Limb (tissue), 2 donors: ENCODE measurements around the gene PSD4.
A peak's percentile ranks its signal among the peaks of the same experiment; 100 is the strongest.

Experiments used
- DNase-seq, 2 donors: peaks; one replicate each; pipeline ENCODE4 v3.0.0-alpha.2; 2016; ENCODE audit errors: extremely low spot score in 2 of 2

The PSD4 gene

GRCh38 chr2:113203901-113204519 lies 30.2 kb downstream of the PSD4 start:
- peak; percentile 49 to 82 for DNase-seq

DNA sequence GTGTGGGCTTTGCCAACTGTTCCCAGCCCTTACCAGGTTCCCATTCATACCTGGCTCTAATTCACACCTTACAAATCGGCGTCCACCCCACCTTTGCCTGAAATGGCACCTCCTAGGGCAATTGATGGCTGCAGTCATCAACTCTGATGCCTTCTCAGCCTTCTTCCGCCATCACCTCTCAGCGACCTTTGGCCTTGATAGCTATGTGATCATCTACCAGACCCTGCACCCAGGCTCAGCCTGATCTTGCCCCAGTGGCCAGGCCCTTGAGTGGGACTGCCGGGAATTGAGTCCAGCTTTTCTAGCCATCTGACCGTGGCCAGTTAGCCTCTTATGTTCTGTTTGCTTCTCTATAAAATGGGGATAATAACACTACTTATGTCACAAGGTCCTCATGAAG lies 32.5 kb downstream of the PSD4 start:
- no peak for DNase-seq

GRCh38 chr2:113207021-113207420 lies 33.2 kb downstream of the PSD4 start:
- no peak for DNase-seq

DNA sequence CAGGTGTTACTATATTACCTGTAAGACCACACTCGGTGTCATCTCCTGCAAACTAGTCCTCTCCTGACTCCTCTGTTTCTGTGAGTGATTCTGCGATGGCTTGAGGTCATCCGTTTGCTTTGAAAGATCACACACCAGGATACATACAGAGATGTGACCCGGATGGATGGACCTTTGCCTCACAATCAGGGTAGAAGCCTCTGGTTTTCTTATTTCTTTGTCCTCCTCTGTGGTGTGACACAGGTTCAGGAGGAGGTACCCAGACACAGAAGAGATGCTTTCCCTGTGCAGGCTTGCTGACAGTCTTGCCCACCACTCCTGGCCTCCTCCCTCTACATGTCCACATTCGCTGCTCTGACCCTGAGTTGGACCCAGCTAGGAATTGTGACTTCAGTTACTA lies 34.6 kb downstream of the PSD4 start:
- no peak for DNase-seq

GRCh38 chr2:113209011-113209645 lies 35.4 kb downstream of the PSD4 start:
- DNase-seq, result no peak

DNA sequence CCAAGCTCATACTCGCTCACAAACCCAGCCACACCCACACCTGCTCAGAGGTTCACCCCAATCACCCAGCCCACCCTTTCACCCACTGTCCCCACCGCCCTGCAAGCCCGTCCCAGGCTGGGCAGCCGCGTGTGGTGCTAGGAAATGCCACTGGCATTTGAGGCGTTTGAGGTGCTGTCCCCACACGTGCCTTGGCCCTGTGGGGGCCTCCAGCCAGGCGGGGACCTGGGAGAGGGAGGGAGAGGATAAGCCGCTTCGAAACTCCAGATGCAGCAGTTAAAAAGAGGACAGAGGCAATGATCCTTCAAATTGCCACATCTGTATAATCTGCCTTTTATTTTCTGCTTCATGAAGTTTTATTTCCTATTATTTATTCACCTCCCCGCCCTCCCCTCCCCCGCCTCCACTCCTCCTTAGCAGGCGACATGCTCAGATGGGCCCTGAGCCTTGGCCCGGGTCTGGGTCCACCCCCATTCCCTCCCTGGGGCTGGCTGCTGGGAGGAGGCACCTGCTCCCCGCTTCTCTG lies 35.9 kb downstream of the PSD4 start:
- DNase-seq, result no peak

DNA sequence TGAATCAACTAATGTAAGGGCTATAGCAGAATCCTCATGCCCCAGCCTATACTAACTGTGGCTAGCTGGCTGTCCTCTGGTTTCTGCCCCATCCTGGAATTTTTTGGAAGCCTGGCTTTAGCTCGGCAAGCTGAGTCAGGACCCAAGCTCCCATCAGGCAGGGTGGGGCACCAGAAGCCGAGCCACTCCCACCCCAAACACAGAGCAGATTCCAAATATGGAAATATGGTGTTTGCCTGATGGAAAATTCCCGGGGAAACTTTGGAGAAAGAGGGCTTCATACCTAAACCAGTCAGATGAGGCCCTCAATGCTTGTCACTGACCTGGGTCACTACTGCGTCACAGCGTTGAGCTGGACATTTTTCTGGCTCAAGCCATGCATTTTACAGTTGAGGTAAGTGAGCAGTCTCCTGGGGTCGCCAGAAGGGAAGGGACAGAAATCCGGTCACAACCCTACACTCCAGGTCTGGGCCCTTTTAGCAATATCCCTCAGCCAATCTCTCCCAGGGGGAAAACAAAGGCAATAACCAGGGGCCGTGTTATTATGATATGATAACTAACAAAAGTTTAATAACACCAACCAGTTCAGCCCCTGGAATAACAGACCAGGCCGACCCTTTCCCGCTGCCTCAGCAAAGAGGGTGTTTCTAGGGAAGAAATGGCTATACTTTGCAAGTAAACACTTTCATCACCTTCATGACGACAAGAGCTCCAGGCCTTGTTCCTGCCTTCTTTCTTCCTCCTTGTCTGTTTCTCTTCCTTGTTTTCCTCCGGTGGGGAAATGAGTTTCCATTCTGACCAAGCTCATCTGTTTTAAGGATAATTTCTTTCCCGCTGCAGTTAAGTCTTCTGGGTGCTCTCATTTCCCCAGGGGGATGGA lies 37.7 kb downstream of the PSD4 start:
- no peak for DNase-seq

GRCh38 chr2:113212245-113213060 lies 38.7 kb downstream of the PSD4 start:
- DNase-seq, result peak in 1 of 2 donors; percentile 76

GRCh38 chr2:113213061-113213930 lies 39.5 kb downstream of the PSD4 start:
- DNase-seq, result no peak

GRCh38 chr2:113214141-113214540 lies 40.4 kb downstream of the PSD4 start:
- DNase-seq, result no peak

DNA sequence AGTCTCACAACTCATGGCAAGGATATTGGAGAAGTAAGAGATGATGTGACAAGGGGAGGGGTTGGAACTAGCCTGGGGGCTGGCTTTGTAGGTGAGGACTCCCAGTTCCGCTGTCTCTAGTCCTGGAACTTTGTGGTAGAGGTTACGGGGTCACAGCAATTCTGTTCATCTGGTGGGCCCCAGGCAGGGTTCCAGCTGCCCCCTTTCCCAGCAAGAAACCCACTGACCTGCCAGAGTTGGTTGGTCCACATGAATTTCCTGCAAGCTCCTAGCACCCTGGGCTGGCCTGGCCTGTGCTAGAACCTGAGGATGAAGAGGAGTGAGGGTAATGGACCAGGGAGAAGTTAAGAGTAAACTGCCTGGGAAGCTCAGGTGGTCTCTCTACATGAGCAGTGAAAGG lies 41.3 kb downstream of the PSD4 start:
- no peak for DNase-seq

- DNase-seq, result no peak
Measured at GRCh38 chr2:113216321-113216720, 42.5 kb downstream of the PSD4 start.

- no peak for DNase-seq
Measured at GRCh38 chr2:113216891-113217454, 43.2 kb downstream of the PSD4 start.

- no peak for DNase-seq
Measured at GRCh38 chr2:113217455-113218282, 43.9 kb downstream of the PSD4 start.

DNA sequence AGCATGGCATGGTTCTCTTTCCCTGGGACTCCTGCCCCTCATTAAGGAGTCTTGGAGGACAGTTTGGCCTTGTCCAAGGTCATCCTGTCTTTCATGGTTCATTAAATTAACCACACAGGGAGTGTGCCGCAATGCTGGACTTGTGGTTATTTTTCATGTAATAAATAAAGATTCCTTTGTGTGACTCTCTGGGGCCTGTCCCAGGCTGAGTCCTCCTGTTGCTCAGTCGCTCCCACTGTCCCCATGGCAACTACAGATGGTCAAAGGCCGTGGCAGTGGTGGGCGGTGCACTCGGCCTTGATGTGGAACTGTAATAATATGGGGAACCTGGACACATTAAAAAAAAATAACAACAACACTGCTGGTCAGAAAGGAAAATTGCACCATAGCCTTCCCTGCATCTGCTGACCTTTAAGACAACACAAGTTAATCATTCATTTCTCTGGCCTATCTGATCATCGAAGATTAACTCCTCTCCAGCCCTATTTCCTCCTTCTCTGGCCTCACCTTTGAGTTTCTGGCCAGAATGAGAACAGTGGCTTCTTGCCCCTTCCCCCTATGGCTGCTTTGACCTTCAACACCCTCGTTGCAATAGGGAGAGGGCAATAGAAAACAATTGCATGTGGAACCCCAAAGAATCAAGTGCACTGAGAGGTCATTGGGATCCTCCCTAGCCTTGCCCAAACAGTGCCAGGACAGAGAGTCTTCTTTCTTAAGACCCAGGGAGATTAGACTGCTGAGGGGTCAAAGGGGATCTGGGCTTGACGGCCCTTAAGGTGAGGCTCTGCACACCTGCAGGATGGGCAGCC lies 44.7 kb downstream of the PSD4 start:
- no peak for DNase-seq

DNA sequence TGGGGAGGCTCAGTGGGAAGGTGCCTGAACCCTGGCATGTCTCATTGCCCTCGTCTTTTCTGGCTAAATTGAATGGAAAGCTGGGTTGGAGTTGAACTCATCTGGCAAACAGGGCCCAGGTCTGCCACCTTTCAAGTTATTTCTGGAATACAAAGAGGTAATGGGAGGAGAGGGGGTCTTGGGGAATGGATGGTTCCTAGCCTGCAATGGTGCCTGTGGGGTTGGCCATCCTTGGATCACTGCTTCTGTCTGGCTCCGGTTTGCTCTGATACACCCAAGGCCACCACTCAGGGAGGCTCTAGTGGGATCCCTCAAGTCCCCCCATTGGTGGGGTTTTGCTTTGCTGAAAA lies 45.3 kb downstream of the PSD4 start:
- DNase-seq, result no peak

GRCh38 chr2:113219525-113219888 lies 45.7 kb downstream of the PSD4 start:
- no peak for DNase-seq

DNA sequence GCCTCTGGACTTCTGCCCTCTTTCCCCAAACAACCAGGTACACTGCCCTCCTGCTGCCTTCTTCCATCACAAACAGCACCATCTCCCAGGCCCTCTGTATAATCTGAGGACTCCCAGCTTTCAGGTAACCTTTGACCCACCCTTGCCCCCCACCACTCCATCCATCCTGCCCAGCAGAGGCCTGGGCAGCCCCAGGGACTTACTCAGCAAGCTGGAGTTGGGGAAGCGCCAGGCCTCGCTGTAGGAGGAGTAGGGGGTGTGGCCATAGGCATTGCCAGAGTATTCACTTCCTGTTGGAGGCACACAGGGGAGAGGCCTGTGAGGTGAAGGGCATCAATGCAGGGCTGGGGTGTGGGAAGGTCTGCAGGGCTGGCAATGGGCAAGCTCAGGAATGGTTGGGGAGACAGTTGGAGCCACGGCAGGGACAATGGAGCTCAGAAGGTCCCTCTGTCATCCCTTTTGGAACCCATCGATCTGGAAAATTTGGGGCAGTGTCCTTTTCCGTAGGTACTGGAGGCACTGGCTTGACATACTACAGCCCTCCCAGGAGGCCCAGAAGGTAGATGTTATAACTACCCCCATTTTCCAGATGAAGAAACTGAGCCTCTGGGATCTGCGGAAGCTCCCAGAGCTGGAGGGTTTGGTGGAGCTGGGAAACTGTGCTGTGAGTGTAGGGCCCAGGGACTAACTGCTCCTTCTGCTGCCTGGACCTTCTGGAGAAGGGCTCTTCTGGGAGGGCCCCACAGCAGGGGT lies 46.3 kb downstream of the PSD4 start:
- DNase-seq, result no peak
